Measurements from ENCODE around the gene PTPN3. TPM values are rescaled to one million over a fixed set of nuclear protein-coding genes. Genes with fewer than 3 reads are reported as not detected.

PTPN3 gene
- polyA plus RNA-seq, 1 of the 3 experiments (the other 2 are of a cell fraction) = 7.5 TPM

GRCh38 chr9:109428854-109429253 lies 69.3 kb downstream of the PTPN3 start:
- Histone ChIP-seq H3K27me3 (ENCODE audit: insufficient read depth) (no peaks in the 10 kb centered on the region), H3K4me1 (ENCODE audit: control insufficient read depth in 1 of 2, insufficient read depth in 2 of 2, low read depth in 1 of 2, low read length in 1 of 2) (no peaks in the 10 kb centered on the region), H3K79me2 (ENCODE audit: insufficient read depth) (no peaks in the 10 kb centered on the region), H3K4me3 (ENCODE audit: low read depth in 2 of 2, low read length in 1 of 2) (no peak overlapping the region), H3K9me2 (no peaks in the 10 kb centered on the region), H3F3A (replicated peaks; ENCODE audit: insufficient read depth) (no peaks in the 10 kb centered on the region), H2AFZ (ENCODE audit: low read depth) (no peak overlapping the region), H3K9ac (no peak overlapping the region), H4K20me1 (ENCODE audit: insufficient read depth) (no peaks in the 10 kb centered on the region), H3K4me2 (no peak overlapping the region), H3K9me3 (no peaks in the 10 kb centered on the region), H3K36me3 (replicated peaks in 1 of 2; ENCODE audit: control insufficient read depth in 1 of 2, insufficient read depth in 2 of 2, low read length in 1 of 2) (peaks cover 12 to 30% of the 10 kb centered on the region in 2 experiments), H3K27ac (ENCODE audit: low read depth in 2 of 2, low read length in 1 of 2) (no peak overlapping the region)
- TF ChIP-seq RAD21 (IDR thresholded peaks at IDR 0.05; ENCODE audit: low read length) (no peak), TCF12 (IDR thresholded peaks at IDR 0.05) (no peak), FOSL2 (IDR thresholded peaks at IDR 0.05; ENCODE audit: borderline replicate concordance, low read depth) (no peak), MAX (IDR thresholded peaks at IDR 0.05; ENCODE audit: low read depth) (no peak), MXI1 (IDR thresholded peaks at IDR 0.05; ENCODE audit: low read depth, low read length) (no peak)
- TF ChIP-seq, protein P1, sequence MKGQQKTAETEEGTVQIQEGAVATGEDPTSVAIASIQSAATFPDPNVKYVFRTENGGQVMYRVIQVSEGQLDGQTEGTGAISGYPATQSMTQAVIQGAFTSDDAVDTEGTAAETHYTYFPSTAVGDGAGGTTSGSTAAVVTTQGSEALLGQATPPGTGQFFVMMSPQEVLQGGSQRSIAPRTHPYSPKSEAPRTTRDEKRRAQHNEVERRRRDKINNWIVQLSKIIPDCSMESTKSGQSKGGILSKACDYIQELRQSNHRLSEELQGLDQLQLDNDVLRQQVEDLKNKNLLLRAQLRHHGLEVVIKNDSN (IDR thresholded peaks at IDR 0.05; ENCODE audit: borderline replicate concordance, low read depth) = no peak
- TF ChIP-seq, protein P2, sequence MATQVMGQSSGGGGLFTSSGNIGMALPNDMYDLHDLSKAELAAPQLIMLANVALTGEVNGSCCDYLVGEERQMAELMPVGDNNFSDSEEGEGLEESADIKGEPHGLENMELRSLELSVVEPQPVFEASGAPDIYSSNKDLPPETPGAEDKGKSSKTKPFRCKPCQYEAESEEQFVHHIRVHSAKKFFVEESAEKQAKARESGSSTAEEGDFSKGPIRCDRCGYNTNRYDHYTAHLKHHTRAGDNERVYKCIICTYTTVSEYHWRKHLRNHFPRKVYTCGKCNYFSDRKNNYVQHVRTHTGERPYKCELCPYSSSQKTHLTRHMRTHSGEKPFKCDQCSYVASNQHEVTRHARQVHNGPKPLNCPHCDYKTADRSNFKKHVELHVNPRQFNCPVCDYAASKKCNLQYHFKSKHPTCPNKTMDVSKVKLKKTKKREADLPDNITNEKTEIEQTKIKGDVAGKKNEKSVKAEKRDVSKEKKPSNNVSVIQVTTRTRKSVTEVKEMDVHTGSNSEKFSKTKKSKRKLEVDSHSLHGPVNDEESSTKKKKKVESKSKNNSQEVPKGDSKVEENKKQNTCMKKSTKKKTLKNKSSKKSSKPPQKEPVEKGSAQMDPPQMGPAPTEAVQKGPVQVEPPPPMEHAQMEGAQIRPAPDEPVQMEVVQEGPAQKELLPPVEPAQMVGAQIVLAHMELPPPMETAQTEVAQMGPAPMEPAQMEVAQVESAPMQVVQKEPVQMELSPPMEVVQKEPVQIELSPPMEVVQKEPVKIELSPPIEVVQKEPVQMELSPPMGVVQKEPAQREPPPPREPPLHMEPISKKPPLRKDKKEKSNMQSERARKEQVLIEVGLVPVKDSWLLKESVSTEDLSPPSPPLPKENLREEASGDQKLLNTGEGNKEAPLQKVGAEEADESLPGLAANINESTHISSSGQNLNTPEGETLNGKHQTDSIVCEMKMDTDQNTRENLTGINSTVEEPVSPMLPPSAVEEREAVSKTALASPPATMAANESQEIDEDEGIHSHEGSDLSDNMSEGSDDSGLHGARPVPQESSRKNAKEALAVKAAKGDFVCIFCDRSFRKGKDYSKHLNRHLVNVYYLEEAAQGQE (IDR thresholded peaks at IDR 0.05; ENCODE audit: low read depth, low read length) = no peak
- CTCF ChIA-PET = interaction anchor here (1.1 to 3.6 kb wide), 5 partner anchors 12 to 41 kb away, joined by 3 to 24 read pairs (median 6); no protein-coding TSS in a partner anchor
- 88% methylated on average over 5 of the region's 6 CpGs for WGBS (ENCODE audit: low lambda C conversion rate)
- DNase-seq = no peak
- POLR2A ChIA-PET = no interaction called here

GRCh38 chr9:109427886-109428285 lies 70.2 kb downstream of the PTPN3 start:
- Histone ChIP-seq H3K4me1 (ENCODE audit: control insufficient read depth in 1 of 2, insufficient read depth in 2 of 2, low read depth in 1 of 2, low read length in 1 of 2) (no peaks in the 10 kb centered on the region), H3K36me3 (replicated peaks in 1 of 2; ENCODE audit: control insufficient read depth in 1 of 2, insufficient read depth in 2 of 2, low read length in 1 of 2) (peaks cover 12 to 30% of the 10 kb centered on the region in 2 experiments), H3K27me3 (ENCODE audit: insufficient read depth) (no peaks in the 10 kb centered on the region), H3K9me3 (no peaks in the 10 kb centered on the region), H3K9ac (no peak overlapping the region), H3K4me2 (no peak overlapping the region), H4K20me1 (ENCODE audit: insufficient read depth) (no peaks in the 10 kb centered on the region), H3K9me2 (no peaks in the 10 kb centered on the region), H3K27ac (ENCODE audit: low read depth in 2 of 2, low read length in 1 of 2) (no peak overlapping the region), H3F3A (replicated peaks; ENCODE audit: insufficient read depth) (no peaks in the 10 kb centered on the region), H3K4me3 (ENCODE audit: low read depth in 2 of 2, low read length in 1 of 2) (no peak overlapping the region), H2AFZ (ENCODE audit: low read depth) (no peak overlapping the region), H3K79me2 (ENCODE audit: insufficient read depth) (no peaks in the 10 kb centered on the region)
- WGBS (ENCODE audit: low lambda C conversion rate) = 81% methylated on average over 4 of the region's 4 CpGs
- ChIA-PET POLR2A (no interaction called here), CTCF (interaction anchor here (0.6 to 3.6 kb wide), 5 partner anchors 13 to 421 kb away, joined by 3 to 24 read pairs (median 6); no protein-coding TSS in a partner anchor)
- no peak for DNase-seq
- TF ChIP-seq POLR2AphosphoS5 (IDR thresholded peaks at IDR 0.05; ENCODE audit: low read depth, low read length) = no peak
- TF ChIP-seq NRF1 (IDR thresholded peaks at IDR 0.05; ENCODE audit: low read depth, low read length) = no peak
- TF ChIP-seq USF2 (IDR thresholded peaks at IDR 0.05; ENCODE audit: borderline replicate concordance, low read depth, low read length) = no peak
- no peak for TF ChIP-seq MAX (IDR thresholded peaks at IDR 0.05; ENCODE audit: low read depth)
- no peak for TF ChIP-seq TAF1 (IDR thresholded peaks at IDR 0.05; ENCODE audit: borderline replicate concordance, low read depth, low read length)
- TF ChIP-seq MEF2A (IDR thresholded peaks at IDR 0.05; ENCODE audit: borderline replicate concordance, low read depth) = no peak
- TF ChIP-seq YY1 (IDR thresholded peaks at IDR 0.05; ENCODE audit: low read depth) = no peak
- no peak for TF ChIP-seq FOSL2 (IDR thresholded peaks at IDR 0.05; ENCODE audit: borderline replicate concordance, low read depth)
- TF ChIP-seq, protein P2 (IDR thresholded peaks at IDR 0.05; ENCODE audit: low read depth, low read length) = no peak
- TF ChIP-seq RXRA (IDR thresholded peaks at IDR 0.05; ENCODE audit: borderline replicate concordance, low read depth) = no peak
- TF ChIP-seq, protein P3, sequence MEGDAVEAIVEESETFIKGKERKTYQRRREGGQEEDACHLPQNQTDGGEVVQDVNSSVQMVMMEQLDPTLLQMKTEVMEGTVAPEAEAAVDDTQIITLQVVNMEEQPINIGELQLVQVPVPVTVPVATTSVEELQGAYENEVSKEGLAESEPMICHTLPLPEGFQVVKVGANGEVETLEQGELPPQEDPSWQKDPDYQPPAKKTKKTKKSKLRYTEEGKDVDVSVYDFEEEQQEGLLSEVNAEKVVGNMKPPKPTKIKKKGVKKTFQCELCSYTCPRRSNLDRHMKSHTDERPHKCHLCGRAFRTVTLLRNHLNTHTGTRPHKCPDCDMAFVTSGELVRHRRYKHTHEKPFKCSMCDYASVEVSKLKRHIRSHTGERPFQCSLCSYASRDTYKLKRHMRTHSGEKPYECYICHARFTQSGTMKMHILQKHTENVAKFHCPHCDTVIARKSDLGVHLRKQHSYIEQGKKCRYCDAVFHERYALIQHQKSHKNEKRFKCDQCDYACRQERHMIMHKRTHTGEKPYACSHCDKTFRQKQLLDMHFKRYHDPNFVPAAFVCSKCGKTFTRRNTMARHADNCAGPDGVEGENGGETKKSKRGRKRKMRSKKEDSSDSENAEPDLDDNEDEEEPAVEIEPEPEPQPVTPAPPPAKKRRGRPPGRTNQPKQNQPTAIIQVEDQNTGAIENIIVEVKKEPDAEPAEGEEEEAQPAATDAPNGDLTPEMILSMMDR (IDR thresholded peaks at IDR 0.05) = no peak
